Umbilical cord (tissue), 1 donor: ENCODE results near the gene HES1. TPM values are rescaled to one million over a fixed set of nuclear protein-coding genes. Genes with fewer than 3 reads are reported as not detected.

Experiments
- total RNA-seq: library from RNA; depleted of rRNA; stranded (reverse); fragments of >200 nt; gene quantifications from one replicate; pipeline ENCODE4 v1.2.3, GENCODE V29; 2014; ENCODE audit warnings: low replicate concordance; ENCODE audit not compliant: insufficient read depth

HES1 gene
- total RNA-seq, 1 donor from 2014 or later: 10.1 TPM

Other genes starting within 250 kb of the HES1 start
- gene CPN2, start 215.2 kb downstream of the HES1 start, total RNA-seq: not detected
- 5.1 TPM for gene LRRC15, start 233.6 kb downstream of the HES1 start, total RNA-seq